Measurements from ENCODE around the gene NXPH4.

Gene NXPH4

DNA sequence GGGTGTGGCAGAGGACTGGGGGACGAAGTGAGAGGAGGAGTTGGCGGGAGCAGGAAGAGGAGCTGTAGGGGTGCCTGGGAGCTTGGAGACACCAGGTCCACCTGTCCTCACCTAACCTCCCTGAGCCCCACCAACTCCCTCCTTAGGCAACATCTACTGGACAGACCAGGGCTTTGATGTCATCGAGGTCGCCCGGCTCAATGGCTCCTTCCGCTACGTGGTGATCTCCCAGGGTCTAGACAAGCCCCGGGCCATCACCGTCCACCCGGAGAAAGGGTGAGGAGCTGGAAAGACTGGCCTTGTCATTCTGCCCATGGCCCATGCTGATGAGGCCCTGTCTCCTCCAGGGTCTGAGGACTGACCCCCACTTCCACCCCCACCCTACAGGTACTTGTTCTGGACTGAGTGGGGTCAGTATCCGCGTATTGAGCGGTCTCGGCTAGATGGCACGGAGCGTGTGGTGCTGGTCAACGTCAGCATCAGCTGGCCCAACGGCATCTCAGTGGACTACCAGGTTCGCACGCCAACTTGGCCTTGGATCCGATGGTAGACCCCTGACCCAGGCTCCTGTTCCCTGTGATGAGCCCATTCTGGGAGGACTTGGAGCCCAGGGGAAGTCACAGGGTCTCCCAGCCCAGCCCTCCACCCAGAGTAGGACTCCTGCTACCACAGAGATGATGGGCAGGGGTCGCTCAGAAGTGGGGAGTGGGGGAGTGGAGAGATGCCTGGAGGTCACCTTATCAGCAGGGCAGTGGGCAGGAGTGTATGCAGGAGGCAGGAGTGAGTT lies 32.5 kb upstream of the NXPH4 start:
- no peak for DNase-seq (ENCODE audit: low read depth)

DNA sequence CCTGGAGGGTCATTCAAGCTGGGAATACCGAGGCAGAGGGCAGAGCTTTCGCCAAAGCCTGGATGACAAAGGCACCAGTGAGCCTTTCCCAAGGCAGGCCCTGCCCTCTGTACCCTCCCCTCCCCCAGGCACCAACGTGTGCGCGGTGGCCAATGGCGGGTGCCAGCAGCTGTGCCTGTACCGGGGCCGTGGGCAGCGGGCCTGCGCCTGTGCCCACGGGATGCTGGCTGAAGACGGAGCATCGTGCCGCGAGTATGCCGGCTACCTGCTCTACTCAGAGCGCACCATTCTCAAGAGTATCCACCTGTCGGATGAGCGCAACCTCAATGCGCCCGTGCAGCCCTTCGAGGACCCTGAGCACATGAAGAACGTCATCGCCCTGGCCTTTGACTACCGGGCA lies 31.2 kb upstream of the NXPH4 start:
- no peak for DNase-seq (ENCODE audit: low read depth)

DNA sequence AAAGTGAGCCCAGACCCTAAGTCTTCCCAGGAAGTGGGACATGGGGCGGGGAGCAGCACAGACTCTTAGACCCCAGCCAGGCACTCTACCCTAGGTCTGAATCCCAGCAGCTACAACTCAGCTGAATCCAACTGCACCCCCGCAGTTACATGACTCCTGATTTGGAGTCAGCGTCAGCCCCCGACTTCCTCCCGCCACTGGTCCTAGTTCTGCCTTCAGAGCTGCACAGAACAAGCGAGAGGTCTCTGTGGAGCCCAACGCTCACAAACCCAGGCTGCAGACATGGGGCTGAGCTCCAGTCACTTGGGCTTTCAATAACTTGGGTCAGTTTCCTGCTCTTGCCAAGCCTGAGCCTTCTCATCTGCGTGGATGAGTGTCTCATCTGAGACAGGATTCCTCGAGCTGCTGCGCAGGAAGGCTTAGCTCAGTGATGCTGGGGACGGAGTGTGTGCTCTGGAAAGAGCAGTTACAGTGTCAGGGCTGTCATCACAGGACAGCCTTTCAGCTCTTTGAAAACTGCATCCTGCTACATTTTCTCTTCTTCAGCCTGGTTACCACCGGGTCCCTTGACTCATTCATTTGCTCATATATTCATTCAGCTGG lies 30.6 kb upstream of the NXPH4 start:
- DNase-seq (ENCODE audit: low read depth), result no peak

DNA sequence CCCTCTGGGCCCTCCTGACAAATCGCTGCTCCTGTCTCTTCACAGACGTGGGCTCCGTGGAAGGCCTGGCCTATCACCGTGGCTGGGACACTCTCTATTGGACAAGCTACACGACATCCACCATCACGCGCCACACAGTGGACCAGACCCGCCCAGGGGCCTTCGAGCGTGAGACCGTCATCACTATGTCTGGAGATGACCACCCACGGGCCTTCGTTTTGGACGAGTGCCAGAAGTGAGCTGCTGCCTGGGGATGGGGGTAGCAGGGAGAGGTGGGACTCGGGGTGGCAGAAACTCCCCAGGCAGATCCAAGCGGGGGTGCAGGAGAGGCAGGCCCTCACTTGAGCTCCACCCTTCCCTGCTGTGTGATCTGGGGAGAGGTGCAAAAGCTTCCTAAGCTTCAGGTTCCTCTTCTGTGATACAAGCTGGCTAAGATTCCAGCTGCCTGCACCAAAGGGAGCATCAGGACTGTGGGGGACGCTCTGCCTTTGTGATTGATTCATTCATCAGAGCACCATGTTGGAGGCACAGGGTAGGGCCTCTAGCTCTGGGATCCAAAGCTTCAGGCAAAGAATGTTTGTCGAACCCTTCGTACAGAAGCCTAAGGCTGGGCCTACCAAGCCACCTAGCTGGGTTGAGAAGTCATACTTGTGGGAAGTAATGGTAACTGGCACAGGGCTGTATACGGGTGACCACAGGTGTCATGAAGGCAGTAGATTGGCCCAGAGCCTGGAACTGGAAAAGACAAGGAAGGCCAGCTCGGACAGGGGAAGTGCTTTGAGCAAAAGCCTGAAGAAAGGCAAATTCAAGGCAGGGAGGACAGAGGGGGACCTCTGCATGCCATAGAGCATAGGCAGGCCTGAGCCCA lies 29.1 kb upstream of the NXPH4 start:
- no peak for DNase-seq (ENCODE audit: low read depth)

DNA sequence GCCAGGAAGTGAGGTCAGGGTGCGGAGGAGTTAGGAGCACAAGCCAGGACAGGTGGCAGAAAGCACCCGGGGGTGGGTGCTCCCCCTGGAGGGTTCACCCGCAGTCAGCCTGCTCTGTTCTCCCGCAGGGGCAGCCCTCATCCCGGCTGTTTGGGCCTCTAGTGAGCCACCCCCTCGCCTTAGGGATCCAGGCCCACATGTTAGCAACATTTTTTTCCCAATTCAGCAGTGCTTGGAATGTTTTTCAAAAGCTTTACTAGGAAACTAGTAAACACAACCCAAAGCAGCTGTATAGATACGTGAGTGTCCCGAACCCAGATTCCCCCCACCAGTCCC lies 28.5 kb upstream of the NXPH4 start:
- no peak for DNase-seq (ENCODE audit: low read depth)

DNA sequence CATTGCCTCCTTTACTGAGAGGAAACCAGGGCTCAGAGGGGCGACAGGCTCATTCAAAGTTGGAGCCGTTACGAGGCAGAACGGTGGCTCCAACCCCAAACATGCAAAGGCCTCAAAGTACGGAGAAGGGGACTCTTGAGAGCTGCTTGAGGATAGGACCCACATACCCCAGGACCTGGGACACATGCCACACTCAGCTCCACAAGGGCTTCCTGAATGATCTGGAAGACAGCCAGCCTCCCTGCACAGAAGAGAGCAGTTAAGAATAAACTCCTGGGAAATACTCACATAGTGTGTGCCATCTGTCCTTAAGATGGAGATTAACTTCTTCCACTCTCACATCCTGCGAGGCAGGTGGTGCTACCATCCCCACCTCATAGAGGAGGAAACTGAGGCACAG lies 26.6 kb upstream of the NXPH4 start:
- no peak for DNase-seq (ENCODE audit: low read depth)

DNA sequence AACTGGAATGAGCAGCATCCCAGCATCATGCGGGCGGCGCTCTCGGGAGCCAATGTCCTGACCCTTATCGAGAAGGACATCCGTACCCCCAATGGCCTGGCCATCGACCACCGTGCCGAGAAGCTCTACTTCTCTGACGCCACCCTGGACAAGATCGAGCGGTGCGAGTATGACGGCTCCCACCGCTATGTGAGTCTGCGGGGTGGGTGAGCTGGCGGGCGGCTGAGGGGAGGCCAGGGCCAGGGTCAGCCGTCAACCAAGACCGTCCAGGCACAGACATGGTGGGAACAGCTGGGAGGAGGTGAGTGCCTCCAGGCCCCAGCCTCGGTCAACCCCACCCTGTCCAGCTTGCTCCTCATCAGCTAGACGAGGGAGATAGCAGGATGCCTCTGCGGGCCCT lies 25.8 kb upstream of the NXPH4 start:
- no peak for DNase-seq (ENCODE audit: low read depth)

DNA sequence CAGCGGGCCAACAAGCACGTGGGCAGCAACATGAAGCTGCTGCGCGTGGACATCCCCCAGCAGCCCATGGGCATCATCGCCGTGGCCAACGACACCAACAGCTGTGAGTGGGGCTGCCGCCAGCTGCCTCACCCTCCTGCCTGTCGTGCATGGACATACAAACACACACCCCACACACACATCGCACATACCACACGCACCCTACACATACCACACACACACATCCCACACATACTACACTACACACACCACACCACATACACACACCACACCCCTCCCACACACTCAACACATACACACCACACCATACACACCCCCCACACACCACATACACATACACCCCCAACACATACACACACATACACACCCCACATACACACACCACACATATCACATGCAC lies 25.2 kb upstream of the NXPH4 start:
- no peak for DNase-seq (ENCODE audit: low read depth)

DNA sequence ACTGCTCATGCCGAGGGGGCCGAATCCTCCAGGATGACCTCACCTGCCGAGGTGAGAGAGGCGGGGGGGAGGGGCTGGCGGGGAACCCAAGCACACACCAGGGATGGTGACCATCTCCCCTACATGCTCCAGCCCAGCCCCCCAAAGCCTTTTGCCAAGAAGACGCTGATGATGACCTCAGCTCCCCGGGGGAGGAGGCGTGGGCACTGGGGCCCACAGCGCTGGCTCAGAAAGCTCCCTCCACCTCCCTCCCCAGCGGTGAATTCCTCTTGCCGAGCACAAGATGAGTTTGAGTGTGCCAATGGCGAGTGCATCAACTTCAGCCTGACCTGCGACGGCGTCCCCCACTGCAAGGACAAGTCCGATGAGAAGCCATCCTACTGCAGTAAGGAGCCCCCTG lies 23.7 kb upstream of the NXPH4 start:
- DNase-seq (ENCODE audit: low read depth), result no peak

DNA sequence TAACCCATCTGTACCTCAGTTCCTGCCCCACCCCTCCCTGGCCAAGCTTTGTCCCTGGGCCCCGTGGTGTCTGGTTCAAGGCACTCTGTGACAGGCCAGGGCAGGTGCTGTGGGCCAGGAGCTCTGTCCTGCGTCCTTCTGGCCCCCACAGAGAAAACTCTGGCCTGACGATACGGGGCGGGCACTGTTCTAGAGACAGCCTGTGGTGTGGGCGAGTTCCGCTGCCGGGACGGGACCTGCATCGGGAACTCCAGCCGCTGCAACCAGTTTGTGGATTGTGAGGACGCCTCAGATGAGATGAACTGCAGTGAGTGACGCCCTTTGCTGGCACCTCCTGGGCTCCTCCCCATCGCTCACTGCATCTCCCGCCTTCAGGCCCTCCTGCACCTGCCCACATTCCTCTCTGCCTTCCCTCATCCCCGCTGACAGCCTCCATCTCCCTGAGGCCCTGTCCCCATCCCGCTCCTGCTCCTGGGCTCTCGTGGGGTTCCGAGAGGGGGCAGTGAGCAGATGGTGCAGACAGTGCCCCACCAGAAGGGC lies 22.8 kb upstream of the NXPH4 start:
- no peak for DNase-seq (ENCODE audit: low read depth)

DNA sequence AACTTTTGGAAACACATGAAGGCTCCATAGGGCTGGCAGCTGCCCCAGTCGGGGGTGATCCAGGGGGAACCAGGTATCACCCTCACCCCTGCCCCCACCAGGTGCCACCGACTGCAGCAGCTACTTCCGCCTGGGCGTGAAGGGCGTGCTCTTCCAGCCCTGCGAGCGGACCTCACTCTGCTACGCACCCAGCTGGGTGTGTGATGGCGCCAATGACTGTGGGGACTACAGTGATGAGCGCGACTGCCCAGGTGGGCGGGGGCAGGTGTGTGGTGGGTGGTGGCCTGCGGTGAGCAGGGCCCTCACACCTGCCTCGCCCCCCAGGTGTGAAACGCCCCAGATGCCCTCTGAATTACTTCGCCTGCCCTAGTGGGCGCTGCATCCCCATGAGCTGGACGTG lies 22.3 kb upstream of the NXPH4 start:
- DNase-seq (ENCODE audit: low read depth), result no peak

DNA sequence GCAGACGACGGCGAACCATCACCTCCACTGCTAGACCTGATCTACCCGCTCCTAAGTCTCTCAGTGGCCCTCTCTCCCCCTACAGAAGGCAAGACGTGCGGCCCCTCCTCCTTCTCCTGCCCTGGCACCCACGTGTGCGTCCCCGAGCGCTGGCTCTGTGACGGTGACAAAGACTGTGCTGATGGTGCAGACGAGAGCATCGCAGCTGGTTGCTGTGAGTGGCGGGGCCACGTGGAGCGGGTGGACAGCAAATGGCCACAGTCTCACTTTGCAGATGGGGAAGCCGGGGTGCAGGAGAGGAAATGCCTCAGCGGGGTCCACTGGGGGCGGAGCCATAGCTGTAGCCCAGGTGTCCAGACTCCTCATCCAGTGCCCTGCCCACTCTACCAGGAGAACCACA lies 21.4 kb upstream of the NXPH4 start:
- DNase-seq (ENCODE audit: low read depth), result no peak

DNA sequence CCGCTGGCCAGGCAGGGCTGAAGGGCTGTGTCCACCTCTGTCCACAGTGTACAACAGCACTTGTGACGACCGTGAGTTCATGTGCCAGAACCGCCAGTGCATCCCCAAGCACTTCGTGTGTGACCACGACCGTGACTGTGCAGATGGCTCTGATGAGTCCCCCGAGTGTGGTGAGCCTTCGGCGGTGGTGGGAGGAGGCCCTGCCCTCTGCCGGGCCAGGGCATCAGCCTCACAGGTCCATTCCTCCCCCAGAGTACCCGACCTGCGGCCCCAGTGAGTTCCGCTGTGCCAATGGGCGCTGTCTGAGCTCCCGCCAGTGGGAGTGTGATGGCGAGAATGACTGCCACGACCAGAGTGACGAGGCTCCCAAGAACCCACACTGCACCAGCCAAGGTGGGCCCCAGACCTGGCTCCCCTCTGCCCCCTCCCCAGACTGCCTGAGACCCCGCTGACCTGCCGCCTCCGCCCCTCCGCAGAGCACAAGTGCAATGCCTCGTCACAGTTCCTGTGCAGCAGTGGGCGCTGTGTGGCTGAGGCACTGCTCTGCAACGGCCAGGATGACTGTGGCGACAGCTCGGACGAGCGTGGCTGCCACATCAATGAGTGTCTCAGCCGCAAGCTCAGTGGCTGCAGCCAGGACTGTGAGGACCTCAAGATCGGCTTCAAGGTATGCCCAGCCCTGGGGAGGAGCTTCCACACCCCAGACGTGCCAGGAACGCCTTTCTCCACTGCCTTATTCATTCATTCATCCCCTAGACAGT lies 20.8 kb upstream of the NXPH4 start:
- DNase-seq (ENCODE audit: low read depth), result no peak

DNA sequence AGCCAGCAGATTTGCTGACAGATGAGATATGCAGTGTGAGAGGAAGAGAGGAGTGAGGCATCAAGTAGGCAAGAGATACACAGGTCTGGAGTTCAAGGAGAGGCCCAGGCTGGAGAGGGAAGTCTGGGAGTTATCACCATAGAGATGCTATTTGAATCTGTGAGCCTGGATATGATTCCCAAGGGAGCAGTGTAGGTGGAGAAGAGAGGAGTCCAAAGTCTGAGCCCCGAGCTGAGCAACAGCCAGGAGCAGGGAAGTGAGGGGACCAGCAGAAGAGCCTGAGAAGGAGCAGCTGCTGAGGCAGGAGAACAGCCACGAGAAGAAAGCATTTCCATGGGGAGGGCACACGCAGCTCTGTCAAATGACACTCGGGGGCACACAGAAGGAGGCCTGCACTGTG lies 20.2 kb upstream of the NXPH4 start:
- DNase-seq (ENCODE audit: low read depth), result no peak

DNA sequence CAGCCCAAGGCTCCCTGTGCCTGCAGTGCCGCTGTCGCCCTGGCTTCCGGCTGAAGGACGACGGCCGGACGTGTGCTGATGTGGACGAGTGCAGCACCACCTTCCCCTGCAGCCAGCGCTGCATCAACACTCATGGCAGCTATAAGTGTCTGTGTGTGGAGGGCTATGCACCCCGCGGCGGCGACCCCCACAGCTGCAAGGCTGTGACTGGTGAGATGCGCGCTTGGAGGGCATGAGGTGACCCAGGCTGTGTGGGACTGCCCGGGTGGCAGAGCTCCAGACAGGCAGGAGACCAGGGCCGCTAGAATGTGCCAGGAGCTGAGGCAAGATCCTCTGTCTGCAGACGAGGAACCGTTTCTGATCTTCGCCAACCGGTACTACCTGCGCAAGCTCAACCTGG lies 19.6 kb upstream of the NXPH4 start:
- DNase-seq (ENCODE audit: low read depth), result no peak

DNA sequence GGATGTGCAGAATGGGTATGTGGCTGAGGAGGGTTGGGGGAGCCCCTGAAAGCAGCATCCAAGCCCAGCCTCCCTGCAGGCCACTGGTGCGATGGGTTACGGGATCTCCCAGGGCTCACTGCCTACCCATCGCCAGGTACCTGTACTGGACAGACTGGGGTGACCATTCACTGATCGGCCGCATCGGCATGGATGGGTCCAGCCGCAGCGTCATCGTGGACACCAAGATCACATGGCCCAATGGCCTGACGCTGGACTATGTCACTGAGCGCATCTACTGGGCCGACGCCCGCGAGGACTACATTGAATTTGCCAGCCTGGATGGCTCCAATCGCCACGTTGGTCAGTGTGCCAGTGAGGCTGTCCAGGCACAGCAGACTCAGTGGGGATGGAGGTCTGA lies 18.3 kb upstream of the NXPH4 start:
- no peak for DNase-seq (ENCODE audit: low read depth)

DNA sequence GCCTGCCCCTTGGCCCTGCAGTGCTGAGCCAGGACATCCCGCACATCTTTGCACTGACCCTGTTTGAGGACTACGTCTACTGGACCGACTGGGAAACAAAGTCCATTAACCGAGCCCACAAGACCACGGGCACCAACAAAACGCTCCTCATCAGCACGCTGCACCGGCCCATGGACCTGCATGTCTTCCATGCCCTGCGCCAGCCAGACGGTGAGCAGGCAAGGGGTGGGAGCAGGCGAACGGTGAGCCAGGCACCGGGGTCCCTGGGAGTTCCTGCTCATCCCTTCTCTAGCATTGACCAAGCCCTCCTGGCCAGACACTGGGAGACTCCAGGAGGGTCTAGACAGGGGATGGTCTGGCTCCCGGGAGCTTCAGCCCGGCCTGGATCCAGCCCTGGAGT lies 17.4 kb upstream of the NXPH4 start:
- no peak for DNase-seq (ENCODE audit: low read depth)

DNA sequence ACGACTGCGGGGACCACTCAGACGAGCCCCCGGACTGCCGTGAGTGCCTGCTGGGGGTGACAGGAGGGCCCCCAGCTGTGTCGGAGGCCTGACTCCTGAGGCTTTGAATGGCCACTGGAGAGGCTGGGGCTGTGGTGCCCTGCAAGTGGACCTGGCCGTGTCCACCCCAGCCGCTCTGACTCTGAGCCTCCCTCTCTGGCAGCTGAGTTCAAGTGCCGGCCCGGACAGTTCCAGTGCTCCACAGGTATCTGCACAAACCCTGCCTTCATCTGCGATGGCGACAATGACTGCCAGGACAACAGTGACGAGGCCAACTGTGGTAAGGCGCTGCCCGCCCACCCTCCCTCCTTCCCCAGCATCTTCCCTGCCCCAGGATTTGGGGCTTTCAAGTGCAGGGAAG lies 16.1 kb upstream of the NXPH4 start:
- no peak for DNase-seq (ENCODE audit: low read depth)

DNA sequence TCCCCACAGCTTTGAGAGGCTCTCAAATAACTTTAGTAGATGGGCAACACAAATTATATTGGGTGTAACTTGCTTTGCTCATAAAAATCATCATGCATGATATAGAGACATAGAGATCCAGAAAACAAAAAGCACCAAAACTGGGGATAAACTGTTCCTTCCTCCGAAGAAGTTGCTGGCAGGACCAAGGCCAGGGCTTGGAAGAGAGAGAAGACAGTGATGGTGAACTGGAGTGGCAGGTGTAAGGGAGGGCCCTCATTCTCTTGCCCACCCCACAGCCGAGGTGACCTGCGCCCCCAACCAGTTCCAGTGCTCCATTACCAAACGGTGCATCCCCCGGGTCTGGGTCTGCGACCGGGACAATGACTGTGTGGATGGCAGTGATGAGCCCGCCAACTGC lies 15.4 kb upstream of the NXPH4 start:
- no peak for DNase-seq (ENCODE audit: low read depth)

DNA sequence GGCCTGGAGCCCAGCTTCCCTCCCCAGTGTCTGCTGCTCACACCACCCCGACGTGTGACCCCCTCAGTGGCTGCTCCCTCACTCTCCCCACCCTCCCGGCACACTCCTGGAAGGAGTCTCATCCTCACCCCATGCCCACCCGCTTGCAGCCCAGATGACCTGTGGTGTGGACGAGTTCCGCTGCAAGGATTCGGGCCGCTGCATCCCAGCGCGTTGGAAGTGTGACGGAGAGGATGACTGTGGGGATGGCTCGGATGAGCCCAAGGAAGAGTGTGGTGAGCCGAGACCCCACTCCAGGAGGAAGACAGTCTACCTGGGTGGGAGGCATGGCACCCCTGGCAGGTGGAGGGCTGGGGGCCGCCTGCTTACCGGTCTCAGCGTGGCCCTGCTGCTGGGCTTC lies 15.0 kb upstream of the NXPH4 start:
- DNase-seq (ENCODE audit: low read depth), result no peak

DNA sequence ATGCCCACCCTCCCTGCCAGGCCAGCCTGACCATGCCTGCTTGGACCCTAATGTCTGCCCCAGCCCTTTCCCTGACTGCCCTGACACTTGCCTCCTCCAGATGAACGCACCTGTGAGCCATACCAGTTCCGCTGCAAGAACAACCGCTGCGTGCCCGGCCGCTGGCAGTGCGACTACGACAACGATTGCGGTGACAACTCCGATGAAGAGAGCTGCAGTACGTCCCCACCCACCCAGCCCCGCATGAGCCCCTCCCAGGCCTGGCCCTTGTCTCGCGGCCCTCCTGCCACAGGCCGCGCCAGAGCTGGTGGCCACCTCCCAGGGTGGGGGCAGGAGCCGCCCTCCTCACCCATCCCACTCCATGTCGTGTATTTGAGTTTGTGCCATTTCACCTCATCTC lies 14.3 kb upstream of the NXPH4 start:
- no peak for DNase-seq (ENCODE audit: low read depth)

DNA sequence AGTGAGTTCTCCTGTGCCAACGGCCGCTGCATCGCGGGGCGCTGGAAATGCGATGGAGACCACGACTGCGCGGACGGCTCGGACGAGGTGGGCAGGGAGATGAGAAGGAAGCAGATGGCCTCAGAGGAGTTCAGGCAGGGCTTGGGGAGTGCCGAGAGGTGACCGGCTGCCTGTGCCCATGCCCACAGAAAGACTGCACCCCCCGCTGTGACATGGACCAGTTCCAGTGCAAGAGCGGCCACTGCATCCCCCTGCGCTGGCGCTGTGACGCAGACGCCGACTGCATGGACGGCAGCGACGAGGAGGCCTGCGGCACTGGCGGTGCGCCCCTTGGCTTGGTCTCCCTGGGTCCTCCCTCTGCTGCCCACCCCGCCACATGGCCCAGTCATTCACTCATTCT lies 13.4 kb upstream of the NXPH4 start:
- no peak for DNase-seq (ENCODE audit: low read depth)
